Hematopoietic multipotent progenitor cell (in vitro differentiated cells): ENCODE results near the gene EBLN1. TPM values are rescaled to one million over a fixed set of nuclear protein-coding genes. Genes with fewer than 3 reads are reported as not detected.
A peak's percentile ranks its signal among the peaks of the same experiment; 100 is the strongest.

ENCODE experiments used
- DNase-seq, 3 donors: peaks; one replicate each; pipeline ENCODE4 v3.0.0-alpha.2; 2011 to 2015; ENCODE audit warnings: low read depth in 2 of 3, low spot score in 2 of 3
- total RNA-seq: library from RNA; depleted of rRNA; stranded (reverse); fragments of >200 nt; gene quantifications from one replicate; pipeline ENCODE4 v1.2.3, GENCODE V29; 2012

The EBLN1 gene
- total RNA-seq, result not detected

- DNase-seq, result no peak
These were observed at the start of gene EBLN1 for GRCh38 chr10:22217842-22218241. Gene EBLN1 (minus strand): TSS chr10:22218015. CDS start chr10:22209983, 8,032 bp downstream.

GRCh38 chr10:22265839-22266537 lies 48.2 kb upstream of the EBLN1 start:
- no peak for DNase-seq

GRCh38 chr10:22263106-22263505 lies 45.3 kb upstream of the EBLN1 start:
- DNase-seq, result no peak

- peak in 2 of 3 donors; percentile 55 to 76 for DNase-seq
These were observed 41.5 kb upstream of the EBLN1 start for GRCh38 chr10:22259280-22259679.

- no peak for DNase-seq
These were observed 40.7 kb upstream of the EBLN1 start for GRCh38 chr10:22258471-22258870.

GRCh38 chr10:22253580-22253882 lies 35.7 kb upstream of the EBLN1 start:
- peak in 2 of 3 donors; percentile 59 to 64 for DNase-seq

GRCh38 chr10:22252801-22253579 lies 35.2 kb upstream of the EBLN1 start:
- DNase-seq, result peak in 2 of 3 donors; percentile 44 to 59

- peak in 1 of 3 donors; percentile 52 for DNase-seq
These were observed 34.5 kb upstream of the EBLN1 start for GRCh38 chr10:22252224-22252800.

- DNase-seq, result peak in 2 of 3 donors; percentile 82 to 90
These were observed 34.0 kb upstream of the EBLN1 start for GRCh38 chr10:22251751-22252223.

- peak in 2 of 3 donors; percentile 59 to 79 for DNase-seq
These were observed 33.3 kb upstream of the EBLN1 start for GRCh38 chr10:22250897-22251660.

- no peak for DNase-seq
These were observed 29.8 kb upstream of the EBLN1 start for GRCh38 chr10:22247636-22248035.

GRCh38 chr10:22246680-22247391 lies 29.0 kb upstream of the EBLN1 start:
- peak in 1 of 3 donors; percentile 39 for DNase-seq

- no peak for DNase-seq
These were observed 27.8 kb upstream of the EBLN1 start for GRCh38 chr10:22245567-22245966.

- DNase-seq, result no peak
These were observed 27.0 kb upstream of the EBLN1 start for GRCh38 chr10:22244855-22245254.

- DNase-seq, result no peak
These were observed 26.2 kb upstream of the EBLN1 start for GRCh38 chr10:22244001-22244400.

GRCh38 chr10:22243321-22243720 lies 25.5 kb upstream of the EBLN1 start:
- DNase-seq, result no peak

- DNase-seq, result no peak
These were observed 13.4 kb upstream of the EBLN1 start for GRCh38 chr10:22231260-22231659.

GRCh38 chr10:22230158-22230833 lies 12.5 kb upstream of the EBLN1 start:
- DNase-seq, result peak in 2 of 3 donors; percentile 77 to 89

- no peak for DNase-seq
These were observed 12.0 kb upstream of the EBLN1 start for GRCh38 chr10:22229802-22230157.
